CD4-positive, alpha-beta T cell treated with Interleukin-21 for 1 hour (primary cell): ENCODE results near the gene BMPR1A.

Source experiments
- DNase-seq: peaks from one replicate; pipeline ENCODE4 v3.0.0-alpha.2; 2020

The BMPR1A gene

GRCh38 chr10:86958116-86958900 is 201.9 kb downstream of the BMPR1A start, which contains the start of gene SNCG:
SNCG (plus strand) TSS chr10:86958599; CDS start chr10:86958698, 99 bp downstream.
- no peak for DNase-seq

DNA sequence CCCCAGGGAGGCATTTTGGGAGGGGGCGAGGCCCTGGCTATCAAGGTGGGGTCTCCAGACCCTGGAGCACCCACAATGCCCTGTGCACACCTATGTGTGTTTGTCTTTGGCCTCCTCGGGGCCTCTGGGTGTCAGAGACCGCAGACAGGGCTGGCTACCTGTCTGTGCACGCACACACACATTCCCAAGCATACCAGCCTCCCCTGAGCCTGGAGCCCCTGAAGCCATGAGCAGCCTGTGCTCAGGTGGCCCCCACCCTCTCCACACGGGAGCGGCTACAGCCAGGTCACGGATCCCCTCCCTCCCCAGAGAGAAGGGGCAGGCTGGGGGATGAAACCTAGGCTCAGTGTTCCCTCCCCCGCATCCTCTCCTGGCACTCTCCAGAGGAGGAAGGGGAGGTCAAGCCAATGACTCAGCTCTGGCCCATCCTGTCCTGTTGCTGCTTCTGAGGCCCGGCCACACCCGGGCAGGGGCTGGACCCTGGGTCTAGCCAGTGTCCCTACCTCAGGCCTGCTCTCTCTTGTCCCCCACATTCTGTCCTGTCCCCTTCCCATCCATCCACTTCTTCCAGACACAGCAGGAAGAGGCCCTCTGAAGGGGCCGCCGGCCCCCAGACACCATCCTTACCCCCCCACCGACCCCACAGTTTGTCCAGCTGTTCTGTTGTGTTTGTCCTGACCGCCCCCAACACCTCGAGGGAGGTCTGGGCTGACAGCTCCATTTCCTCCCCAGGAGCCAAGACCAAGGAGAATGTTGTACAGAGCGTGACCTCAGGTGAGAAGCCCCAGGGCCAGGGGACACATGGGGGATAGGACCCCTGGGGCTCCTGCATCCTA is 202.7 kb downstream of the BMPR1A start:
- no peak for DNase-seq

GRCh38 chr10:86959737-86960002 is 203.3 kb downstream of the BMPR1A start:
- DNase-seq, result no peak

DNA sequence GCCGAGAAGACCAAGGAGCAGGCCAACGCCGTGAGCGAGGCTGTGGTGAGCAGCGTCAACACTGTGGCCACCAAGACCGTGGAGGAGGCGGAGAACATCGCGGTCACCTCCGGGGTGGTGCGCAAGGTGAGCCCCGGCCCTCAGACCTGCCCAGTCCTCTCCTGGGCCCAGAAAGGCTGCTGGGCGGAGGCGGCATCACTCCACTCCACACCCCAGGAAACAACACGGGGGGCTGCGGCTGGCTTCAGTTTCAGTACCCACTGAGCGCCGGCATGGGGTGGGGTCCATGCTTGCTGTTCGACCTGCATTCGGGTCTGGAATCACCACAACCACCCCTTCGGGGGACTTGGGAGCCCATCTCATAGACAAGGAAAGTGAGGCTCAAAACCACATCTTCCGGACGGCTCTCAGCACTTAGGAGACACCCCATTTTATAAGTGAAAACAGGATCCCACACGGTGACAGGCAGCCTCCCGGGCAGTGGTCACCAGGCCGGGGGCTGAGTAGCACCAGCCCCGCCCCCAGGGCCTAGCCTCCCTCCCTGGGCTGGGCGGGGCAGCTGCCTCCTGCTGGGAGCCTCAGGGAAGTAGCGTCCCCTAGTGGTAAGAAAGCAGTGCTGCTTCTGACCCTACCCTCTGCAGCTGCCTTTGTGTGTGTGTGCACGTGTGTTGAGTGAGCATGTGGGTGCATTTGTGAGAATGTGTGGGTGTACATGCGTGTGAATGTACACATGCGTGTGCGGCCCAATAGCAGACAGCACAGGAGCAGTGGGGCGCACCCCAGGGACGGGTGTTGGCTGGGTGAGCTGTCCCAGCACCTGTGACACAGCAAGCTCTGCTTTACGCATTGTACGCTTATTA is 203.8 kb downstream of the BMPR1A start:
- peak; percentile 64 for DNase-seq

DNA sequence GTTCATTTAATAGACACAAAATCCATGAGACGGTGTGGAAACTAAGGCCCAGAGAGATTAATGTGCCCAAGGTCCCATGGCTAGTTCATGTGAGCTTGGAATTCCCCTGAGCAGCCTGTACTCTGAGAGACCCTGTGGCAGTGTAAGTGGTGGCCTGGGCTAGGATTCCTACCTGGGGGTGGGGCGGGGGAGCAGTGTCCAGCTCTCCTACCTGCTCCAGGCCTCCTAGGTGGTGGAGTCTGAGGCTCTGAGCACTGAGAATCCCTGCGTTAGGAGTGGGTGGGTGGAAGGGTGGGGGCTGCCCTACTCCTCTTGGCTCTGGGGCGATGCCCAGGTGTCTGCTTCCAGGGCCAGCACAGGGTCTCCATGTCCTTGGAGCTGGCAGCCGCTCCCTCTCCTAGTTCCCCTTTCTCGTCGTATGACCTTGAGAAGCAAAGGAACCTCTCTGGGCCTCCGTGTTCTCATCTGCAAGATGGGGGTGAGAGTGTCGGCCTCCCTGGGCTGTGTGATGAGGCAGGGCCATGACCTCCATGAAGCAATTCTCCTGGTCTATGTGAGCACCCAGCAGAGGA is 204.5 kb downstream of the BMPR1A start:
- DNase-seq, result no peak

- DNase-seq, result no peak
These were observed 205.2 kb downstream of the BMPR1A start for GRCh38 chr10:86961481-86962091.

DNA sequence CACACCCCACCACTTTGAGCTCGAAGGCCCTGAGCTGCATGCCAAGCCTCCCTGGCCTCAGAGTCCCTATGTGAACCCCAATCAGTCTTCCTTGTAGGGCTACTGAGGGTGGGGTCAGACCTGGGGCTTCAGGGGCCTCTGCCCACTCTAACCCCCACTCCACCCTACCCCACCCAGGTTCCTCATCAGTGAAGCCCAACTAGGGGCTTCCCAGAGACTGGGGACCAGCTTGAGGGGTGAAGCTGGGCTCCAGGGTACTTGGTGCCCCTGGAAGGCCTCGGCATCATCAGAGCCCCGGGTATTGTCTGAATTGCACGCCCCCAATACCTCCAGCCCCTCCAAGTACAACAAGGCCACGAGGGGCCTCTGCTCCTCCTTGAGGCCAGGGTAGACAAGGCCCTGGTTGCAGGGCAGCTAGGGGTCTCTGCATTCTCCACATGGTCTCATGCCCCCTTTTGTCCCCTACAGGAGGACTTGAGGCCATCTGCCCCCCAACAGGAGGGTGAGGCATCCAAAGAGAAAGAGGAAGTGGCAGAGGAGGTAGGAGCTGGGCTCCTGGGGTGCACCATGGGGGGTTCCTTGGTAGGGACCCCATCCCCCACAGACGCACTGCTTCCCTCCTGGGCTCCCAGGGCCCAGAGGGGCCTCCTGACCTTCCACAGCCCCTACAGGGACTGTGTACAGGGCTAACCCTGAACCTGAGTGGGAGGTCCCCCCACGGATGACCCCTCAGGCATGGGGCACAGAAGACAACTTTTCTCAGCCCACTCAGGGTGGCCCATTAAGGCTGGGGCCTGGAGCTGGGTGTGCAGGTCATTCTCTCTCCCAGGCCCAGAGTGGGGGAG is 205.9 kb downstream of the BMPR1A start:
- no peak for DNase-seq

DNA sequence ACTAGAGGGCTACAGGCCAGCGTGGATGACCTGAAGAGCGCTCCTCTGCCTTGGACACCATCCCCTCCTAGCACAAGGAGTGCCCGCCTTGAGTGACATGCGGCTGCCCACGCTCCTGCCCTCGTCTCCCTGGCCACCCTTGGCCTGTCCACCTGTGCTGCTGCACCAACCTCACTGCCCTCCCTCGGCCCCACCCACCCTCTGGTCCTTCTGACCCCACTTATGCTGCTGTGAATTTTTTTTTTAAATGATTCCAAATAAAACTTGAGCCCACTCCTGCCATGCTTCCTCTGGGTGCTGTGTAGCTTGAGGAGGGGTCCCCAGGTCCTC is 206.5 kb downstream of the BMPR1A start:
- no peak for DNase-seq

- no peak for DNase-seq
These were observed 207.0 kb downstream of the BMPR1A start for GRCh38 chr10:86963341-86963919.

GRCh38 chr10:86964061-86964846 is 207.8 kb downstream of the BMPR1A start:
- DNase-seq, result no peak

DNA sequence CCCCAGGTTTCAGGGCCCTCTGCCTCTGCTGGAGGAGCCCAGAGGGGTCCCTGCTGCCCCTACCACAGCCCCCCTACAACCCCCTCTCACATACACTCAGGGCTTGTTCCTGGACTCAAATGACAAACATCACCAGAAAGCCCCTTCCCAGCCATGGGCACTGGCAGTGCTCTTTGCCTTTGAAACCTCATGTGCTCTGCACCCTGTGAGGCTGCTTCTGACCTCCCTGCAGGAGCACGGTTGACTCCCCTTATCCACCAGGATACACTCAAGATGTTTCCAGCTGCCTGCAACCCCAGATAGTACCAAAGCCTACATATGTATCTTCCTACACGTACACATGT is 208.4 kb downstream of the BMPR1A start:
- no peak for DNase-seq

- DNase-seq, result no peak
These were observed 209.7 kb downstream of the BMPR1A start for GRCh38 chr10:86965986-86966654.

GRCh38 chr10:86967481-86967941 is 211.1 kb downstream of the BMPR1A start:
- no peak for DNase-seq

DNA sequence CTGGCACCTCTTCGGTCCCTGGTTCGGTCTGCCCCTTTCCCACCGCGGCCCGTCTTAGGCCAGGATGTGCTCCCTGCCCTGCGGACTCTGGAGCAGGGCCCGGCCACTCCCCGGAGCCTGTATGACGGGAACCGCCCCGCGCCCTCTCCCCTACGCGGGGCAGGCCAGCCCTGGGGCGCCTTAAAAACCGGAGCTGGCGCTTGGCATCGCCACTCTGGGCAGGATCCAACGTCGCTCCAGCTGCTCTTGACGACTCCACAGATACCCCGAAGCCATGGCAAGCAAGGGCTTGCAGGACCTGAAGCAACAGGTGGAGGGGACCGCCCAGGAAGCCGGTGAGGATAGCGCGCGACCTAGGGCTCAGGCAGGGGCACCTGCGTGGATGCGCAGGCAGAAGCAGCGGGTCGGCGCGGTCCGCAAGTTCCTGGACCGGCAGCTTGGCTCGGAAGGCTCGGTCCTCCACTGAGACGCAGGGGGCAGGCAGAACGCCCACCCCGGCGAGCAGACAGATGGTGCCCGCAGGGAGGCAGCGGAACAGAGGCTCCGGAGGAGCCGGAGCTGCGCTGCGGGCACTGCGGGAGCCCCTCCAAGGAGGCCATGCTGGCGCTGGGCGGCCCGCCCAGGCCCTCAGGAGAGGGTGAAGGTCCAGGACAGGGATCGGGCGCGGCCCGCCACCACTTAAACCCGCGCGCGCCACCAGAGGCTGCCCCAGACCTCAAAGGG is 212.0 kb downstream of the BMPR1A start, which contains the start of gene ADIRF:
TSS of gene ADIRF (plus strand) at position 212 of the 723 bp plus-strand sequence. CDS start at position 275, 63 bp downstream.
- DNase-seq, result no peak

DNA sequence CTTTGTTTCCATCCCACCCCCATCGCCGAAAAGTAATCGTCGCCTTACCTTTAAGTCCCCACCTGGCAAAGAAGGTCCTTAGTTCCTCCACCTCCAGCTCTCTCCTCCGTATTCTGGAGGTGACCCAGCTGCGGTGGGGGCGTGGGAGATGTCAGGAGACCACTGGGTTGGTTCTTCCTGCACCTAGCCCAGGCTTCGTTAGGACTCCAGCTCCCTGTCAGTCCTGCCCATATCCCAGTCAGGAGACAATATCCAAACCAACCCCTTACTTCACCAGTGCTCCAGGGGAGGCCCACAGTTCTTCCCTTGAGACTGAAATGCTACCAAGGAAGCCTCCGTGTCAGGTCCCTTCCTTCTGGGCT is 212.6 kb downstream of the BMPR1A start:
- DNase-seq, result no peak

GRCh38 chr10:86969421-86970041 is 213.1 kb downstream of the BMPR1A start:
- no peak for DNase-seq

- no peak for DNase-seq
These were observed 214.0 kb downstream of the BMPR1A start for GRCh38 chr10:86970162-86970981.

- DNase-seq, result no peak
These were observed 214.5 kb downstream of the BMPR1A start for GRCh38 chr10:86970982-86971231.
